GM12892 (cell line): ENCODE measurements around the gene CRMP1.

ENCODE experiments used
- POLR2A ChIP-seq: IDR thresholded peaks from 2 replicates; pipeline ENCODE4 v1.6.1; 2011; ENCODE audit warnings: low read depth, low read length, control low read depth
- POLR2AphosphoS5 ChIP-seq: IDR thresholded peaks from 2 replicates; pipeline ENCODE4 v1.6.1; 2011; ENCODE audit warnings: low read depth, low read length, control low read depth

DNA sequence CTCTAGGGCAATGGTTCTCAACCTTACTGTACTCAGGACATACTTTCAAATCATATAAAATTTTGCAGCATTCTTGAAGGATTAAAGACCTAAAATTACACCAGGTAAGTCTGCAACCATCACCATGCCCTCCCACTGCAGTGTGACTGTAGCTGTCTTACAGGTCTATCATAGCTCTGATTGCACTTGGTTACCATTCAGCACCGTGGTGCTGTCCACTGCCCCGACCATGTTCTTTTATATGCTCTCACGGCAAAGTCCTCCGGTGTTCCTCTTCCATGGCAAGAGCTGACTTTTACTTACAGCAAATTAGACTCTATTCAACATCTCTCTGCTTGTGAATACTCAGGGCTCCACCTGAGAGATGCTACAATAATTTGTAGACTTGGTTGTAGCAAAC is 11.5 kb downstream of the CRMP1 start:
- TF ChIP-seq POLR2AphosphoS5: no peak
- no peak for TF ChIP-seq POLR2A
